SK-N-SH (cell line): ENCODE data around the gene ZNF723.

Experiments
- CHD2 ChIP-seq: fragments of 150-350 bp; IDR thresholded peaks from 2 replicates; pipeline ENCODE4 v1.6.1; 2018; ENCODE audit warnings: low read length; ENCODE audit not compliant: partially characterized antibody
- CTCF ChIP-seq: fragments of 200-600 bp; sonication (generic); IDR thresholded peaks from 2 replicates; pipeline ENCODE4 v1.6.1; 2017; ENCODE audit warnings: antibody characterized with exemption, mild to moderate bottlenecking, moderate library complexity
- EP300 ChIP-seq, 2 experiments: IDR thresholded peaks; 2 replicates each; pipeline versions ENCODE4 v1.4.0 to v1.6.1; 2012; ENCODE audit warnings: borderline replicate concordance in 1 of 2, low read depth in 1 of 2, low read length in 1 of 2
- EZH2phosphoT487 ChIP-seq: fragments of 200-600 bp; sonication (generic); IDR thresholded peaks from 2 replicates; pipeline ENCODE4 v1.6.1; 2017; ENCODE audit warnings: low read depth, mixed run types, mild to moderate bottlenecking, antibody characterized with exemption, moderate library complexity, borderline replicate concordance
- FOSL2 ChIP-seq: IDR thresholded peaks from 2 replicates; pipeline ENCODE4 v1.4.0; 2012; ENCODE audit warnings: low read depth, mild to moderate bottlenecking, moderate library complexity, borderline replicate concordance
- MAX ChIP-seq: IDR thresholded peaks from 2 replicates; pipeline ENCODE4 v1.4.0; 2012; ENCODE audit warnings: low read depth
- MXI1 ChIP-seq: IDR thresholded peaks from 2 replicates; pipeline ENCODE4 v1.6.1; 2012; ENCODE audit warnings: mild to moderate bottlenecking, low read depth, low read length, improper control_type of control experiment
- PBX3 ChIP-seq: IDR thresholded peaks from 2 replicates; pipeline ENCODE4; 2012
- RFX5 ChIP-seq: IDR thresholded peaks from 2 replicates; pipeline ENCODE4 v1.6.1; 2012; ENCODE audit warnings: mild to moderate bottlenecking, improper control_type of control experiment, low read length
- RXRA ChIP-seq: IDR thresholded peaks from 2 replicates; pipeline ENCODE4 v1.4.0; 2012; ENCODE audit warnings: low read depth, mild to moderate bottlenecking, borderline replicate concordance
- SMC3 ChIP-seq: IDR thresholded peaks from 2 replicates; pipeline ENCODE4 v1.6.1; 2012; ENCODE audit warnings: low read depth, low read length, improper control_type of control experiment
- TCF12 ChIP-seq: IDR thresholded peaks from 2 replicates; pipeline ENCODE4 v1.4.0; 2012
- USF1 ChIP-seq: IDR thresholded peaks from 2 replicates; pipeline ENCODE4 v1.4.0; 2012; ENCODE audit warnings: low read depth, borderline replicate concordance

- TF ChIP-seq CTCF (no peak), USF1 (no peak), MXI1 (no peak), EP300 (IDR thresholded peaks at IDR 0.05; ENCODE audit: borderline replicate concordance in 1 of 2, low read depth in 1 of 2, low read length in 1 of 2) (no peak), EZH2phosphoT487 (no peak), CHD2 (no peak), RFX5 (no peak), TCF12 (no peak), PBX3 (no peak), FOSL2 (no peak), SMC3 (no peak), MAX (no peak), RXRA (no peak)
Observed at GRCh38 chr19:22806418-22806817, 25.7 kb upstream of the ZNF723 start.
